ENCODE results near the gene MAPKBP1. TPM values are rescaled to one million over a fixed set of nuclear protein-coding genes. Genes with fewer than 3 reads are reported as not detected.
A peak's percentile ranks its signal among the peaks of the same experiment; 100 is the strongest.

The MAPKBP1 gene
- total and polyA plus RNA-seq, 3 experiments from 2014 or later = 4.8 to 17.8 (median 16.0) TPM

GRCh38 chr15:41824062-41824745 lies 49.9 kb downstream of the MAPKBP1 start:
- Histone ChIP-seq H3K36me3 (ENCODE audit: insufficient read depth, low read length) (peaks cover 3% of the 10 kb centered on the region), H3K9me3 (ENCODE audit: low read length) (no peaks in the 10 kb centered on the region), H3K27ac (ENCODE audit: low read depth, low read length) (no peak overlapping the region), H3K27me3 (ENCODE audit: insufficient read depth, low read length, poor library complexity, severe bottlenecking) (no peaks in the 10 kb centered on the region), H3K4me1 (ENCODE audit: insufficient read depth, low read length) (peaks cover 8% of the 10 kb centered on the region), H3K4me3 (ENCODE audit: low read length) (no peak overlapping the region)
- H3K9me3 Mint-ChIP-seq = no peaks in the 10 kb centered on the region
- ChIA-PET POLR2A (no interaction called here), CTCF (interaction anchor here (1.5 to 3.0 kb wide), 2 partner anchors 12 to 51 kb away, joined by 9 to 11 read pairs; partner anchors contain the start of gene MAPKBP1)
- H3K27me3 Mint-ChIP-seq = no peaks in the 10 kb centered on the region
- H3K27ac Mint-ChIP-seq = peak overlapping the region in 3 of 8 donors; percentile 23 to 60 (median 50)
- no peak overlapping the region for H3K4me3 Mint-ChIP-seq
- H3K4me1 Mint-ChIP-seq = peaks cover 10 to 16% (median 13%) of the 10 kb centered on the region in 3 donors
- no peak for DNase-seq
- H3K36me3 Mint-ChIP-seq = peaks cover 0 to 56% (median 0%) of the 10 kb centered on the region in 3 donors

- Histone ChIP-seq H3K4me3 (ENCODE audit: low read length) (no peak overlapping the region), H3K27me3 (ENCODE audit: insufficient read depth, low read length, poor library complexity, severe bottlenecking) (no peaks in the 10 kb centered on the region), H3K4me1 (ENCODE audit: insufficient read depth, low read length) (peaks cover 14% of the 10 kb centered on the region), H3K36me3 (ENCODE audit: insufficient read depth, low read length) (peaks cover 3% of the 10 kb centered on the region), H3K9me3 (ENCODE audit: low read length) (no peaks in the 10 kb centered on the region), H3K27ac (ENCODE audit: low read depth, low read length) (no peak overlapping the region)
- H3K27me3 Mint-ChIP-seq = no peaks in the 10 kb centered on the region
- H3K36me3 Mint-ChIP-seq = peaks cover 0 to 52% (median 0%) of the 10 kb centered on the region in 3 donors
- ChIA-PET POLR2A (no interaction called here), CTCF (interaction anchor here (3.0 kb wide), 1 partner anchor 52 kb away, joined by 11 read pairs; the partner anchor contains the start of gene MAPKBP1)
- peaks cover 17 to 25% (median 20%) of the 10 kb centered on the region in 3 donors for H3K4me1 Mint-ChIP-seq
- peak overlapping the region in 1 of 7 donors; percentile 16 for H3K4me3 Mint-ChIP-seq
- H3K27ac Mint-ChIP-seq = peak overlapping the region in 3 of 8 donors; percentile 23 to 64 (median 25)
- no peak for DNase-seq
- H3K9me3 Mint-ChIP-seq = no peaks in the 10 kb centered on the region
Measured at GRCh38 chr15:41825145-41825544, 50.9 kb downstream of the MAPKBP1 start.

GRCh38 chr15:41825572-41826535 lies 51.6 kb downstream of the MAPKBP1 start:
- H3K36me3 ChIP-seq (ENCODE audit: insufficient read depth, low read length) = peaks cover 3% of the 10 kb centered on the region
- H3K9me3 ChIP-seq (ENCODE audit: low read length) = no peaks in the 10 kb centered on the region
- Mint-ChIP-seq H3K4me1 (peaks cover 17 to 32% (median 24%) of the 10 kb centered on the region in 3 donors), H3K9me3 (no peaks in the 10 kb centered on the region), H3K27me3 (no peaks in the 10 kb centered on the region), H3K36me3 (peaks cover 0 to 46% (median 0%) of the 10 kb centered on the region in 3 donors), H3K27ac (peak overlapping the region in 6 of 8 donors; percentile 17 to 82 (median 62)), H3K4me3 (peak overlapping the region; percentile 56 to 92 (median 79))
- ChIA-PET CTCF (interaction anchor here (0.9 to 3.0 kb wide), 3 partner anchors 50 to 79 kb away, joined by 4 to 11 read pairs (median 6); partner anchors contain the start of gene MAPKBP1), POLR2A (no interaction called here)
- no peak overlapping the region for H3K4me3 ChIP-seq (ENCODE audit: low read length)
- H3K27ac ChIP-seq (ENCODE audit: low read depth, low read length) = no peak overlapping the region
- peaks cover 16% of the 10 kb centered on the region for H3K4me1 ChIP-seq (ENCODE audit: insufficient read depth, low read length)
- DNase-seq = no peak
- no peaks in the 10 kb centered on the region for H3K27me3 ChIP-seq (ENCODE audit: insufficient read depth, low read length, poor library complexity, severe bottlenecking)

GRCh38 chr15:41827290-41827879 lies 53.1 kb downstream of the MAPKBP1 start:
- Mint-ChIP-seq H3K27ac (peak overlapping the region; percentile 67 to 97 (median 94)), H3K4me3 (peak overlapping the region; percentile 82 to 98 (median 91)), H3K27me3 (peaks cover 0 to 3% of the 10 kb centered on the region in 2 donors), H3K9me3 (no peaks in the 10 kb centered on the region), H3K36me3 (peaks cover 0 to 48% (median 0%) of the 10 kb centered on the region in 3 donors), H3K4me1 (peaks cover 33 to 48% (median 40%) of the 10 kb centered on the region in 3 donors)
- Histone ChIP-seq H3K9me3 (ENCODE audit: low read length) (no peaks in the 10 kb centered on the region), H3K4me3 (ENCODE audit: low read length) (peak overlapping the region; percentile 77), H3K27me3 (ENCODE audit: insufficient read depth, low read length, poor library complexity, severe bottlenecking) (no peaks in the 10 kb centered on the region), H3K27ac (ENCODE audit: low read depth, low read length) (peak overlapping the region; percentile 9), H3K36me3 (ENCODE audit: insufficient read depth, low read length) (no peaks in the 10 kb centered on the region), H3K4me1 (ENCODE audit: insufficient read depth, low read length) (peaks cover 31% of the 10 kb centered on the region)
- peak in 2 of 5 donors; percentile 33 to 54 for DNase-seq
- POLR2A ChIA-PET = interaction anchor here (0.6 to 1.6 kb wide), 4 partner anchors 45 to 110 kb away, joined by 3 to 7 read pairs (median 4); partner anchors contain the start of gene MAPKBP1
- CTCF ChIA-PET = interaction anchor here (0.9 to 1.9 kb wide), 8 partner anchors 16 to 80 kb away, joined by 3 to 8 read pairs (median 4); partner anchors contain the start of gene MAPKBP1

- Histone ChIP-seq H3K27ac (ENCODE audit: low read depth, low read length) (peak within 1 kb of the TSS; percentile 73), H3K9me3 (ENCODE audit: low read length) (no peaks in the 10 kb centered on the region), H3K36me3 (ENCODE audit: insufficient read depth, low read length) (no peaks in the 10 kb centered on the region), H3K4me3 (ENCODE audit: low read length) (peak within 1 kb of the TSS; percentile 77), H3K27me3 (ENCODE audit: insufficient read depth, low read length, poor library complexity, severe bottlenecking) (no peaks in the 10 kb centered on the region), H3K4me1 (ENCODE audit: insufficient read depth, low read length) (peaks cover 38% of the 10 kb centered on the region)
- POLR2A ChIA-PET = interaction anchor here (0.7 to 1.6 kb wide), 4 partner anchors 13 to 109 kb away, joined by 3 to 7 read pairs (median 4); partner anchors contain the start of gene MAPKBP1
- Mint-ChIP-seq H3K27ac (peak within 1 kb of the TSS; percentile 67 to 99 (median 94)), H3K4me3 (peak within 1 kb of the TSS; percentile 82 to 98 (median 91)), H3K36me3 (peaks cover 4 to 50% (median 4%) of the 10 kb centered on the region in 3 donors), H3K4me1 (peaks cover 40 to 55% (median 47%) of the 10 kb centered on the region in 3 donors), H3K27me3 (peaks cover 0 to 3% of the 10 kb centered on the region in 2 donors), H3K9me3 (no peaks in the 10 kb centered on the region)
- CTCF ChIA-PET = interaction anchor here (1.0 to 1.9 kb wide), 5 partner anchors 17 to 79 kb away, joined by 3 to 8 read pairs (median 4); partner anchors contain the start of gene MAPKBP1
- peak; percentile 87 to 99 (median 93) for DNase-seq
Measured at GRCh38 chr15:41827880-41828806, 53.9 kb downstream of the MAPKBP1 start, which contains the start of gene JMJD7. JMJD7 (plus strand) TSS chr15:41828092; CDS start chr15:41828125, 33 bp downstream.

- H3K27ac Mint-ChIP-seq = peak overlapping the region; percentile 8 to 99 (median 87)
- peaks cover 46 to 60% (median 51%) of the 10 kb centered on the region in 3 donors for H3K4me1 Mint-ChIP-seq
- H3K4me3 Mint-ChIP-seq = peak overlapping the region; percentile 82 to 98 (median 91)
- ChIA-PET CTCF (interaction anchor here (1.0 kb wide), 1 partner anchor 54 kb away, joined by 3 read pairs; the partner anchor contains the start of gene MAPKBP1), POLR2A (interaction anchor here (0.5 to 1.6 kb wide), 2 partner anchors 66 to 284 kb away, joined by 4 to 5 read pairs; no protein-coding TSS in a partner anchor)
- no peaks in the 10 kb centered on the region for H3K27me3 ChIP-seq (ENCODE audit: insufficient read depth, low read length, poor library complexity, severe bottlenecking)
- peaks cover 0 to 3% of the 10 kb centered on the region in 2 donors for H3K27me3 Mint-ChIP-seq
- peaks cover 43% of the 10 kb centered on the region for H3K4me1 ChIP-seq (ENCODE audit: insufficient read depth, low read length)
- H3K36me3 Mint-ChIP-seq = peaks cover 4 to 46% (median 4%) of the 10 kb centered on the region in 3 donors
- peak overlapping the region; percentile 73 for H3K27ac ChIP-seq (ENCODE audit: low read depth, low read length)
- DNase-seq = no peak
- H3K9me3 Mint-ChIP-seq = no peaks in the 10 kb centered on the region
- peak overlapping the region; percentile 77 for H3K4me3 ChIP-seq (ENCODE audit: low read length)
- no peaks in the 10 kb centered on the region for H3K36me3 ChIP-seq (ENCODE audit: insufficient read depth, low read length)
- no peaks in the 10 kb centered on the region for H3K9me3 ChIP-seq (ENCODE audit: low read length)
Measured at GRCh38 chr15:41828807-41829141, 54.5 kb downstream of the MAPKBP1 start.

All from CD8-positive, alpha-beta memory T cell (primary cell).